DOHH2 (cell line): Measurements from ENCODE around the gene NFKB2.

ENCODE experiments used
- H3F3A ChIP-seq: fragments of 200-600 bp; sonication (generic), shearing (Covaris generic); 2 replicates; pipeline ENCODE4 v1.6.0; 2016; ENCODE audit warnings: antibody characterized with exemption, mild to moderate bottlenecking; ENCODE audit not compliant: control insufficient read depth, insufficient read depth
- H3K27ac ChIP-seq: fragments of 200-600 bp; sonication (generic); 2 replicates; pipeline ENCODE4 v1.5.1; 2014; ENCODE audit warnings: low read depth, mild to moderate bottlenecking, low read length, moderate library complexity
- H3K27me3 ChIP-seq: fragments of 200-600 bp; sonication (generic); 2 replicates; pipeline ENCODE4 v1.6.1; 2014; ENCODE audit warnings: mild to moderate bottlenecking, low read length, mixed read lengths; ENCODE audit not compliant: control insufficient read depth
- H3K36me3 ChIP-seq: fragments of 200-600 bp; sonication (generic); 2 replicates; pipeline ENCODE4 v1.6.1; 2014; ENCODE audit warnings: mild to moderate bottlenecking, low read length, moderate library complexity, mixed read lengths; ENCODE audit not compliant: control insufficient read depth
- H3K4me1 ChIP-seq: fragments of 200-600 bp; sonication (generic); 2 replicates; pipeline ENCODE4 v1.6.1; 2014; ENCODE audit warnings: mild to moderate bottlenecking, low read length, mixed read lengths; ENCODE audit not compliant: control insufficient read depth
- H3K4me2 ChIP-seq: fragments of 200-600 bp; sonication (generic); 2 replicates; pipeline ENCODE4 v1.6.0; 2014; ENCODE audit warnings: mild to moderate bottlenecking, low read length, moderate library complexity
- H3K4me3 ChIP-seq: fragments of 200-600 bp; sonication (generic); 2 replicates; pipeline ENCODE4 v1.5.1; 2014; ENCODE audit warnings: mild to moderate bottlenecking, low read length, mixed read lengths
- H3K79me2 ChIP-seq: fragments of 200-600 bp; sonication (generic); 2 replicates; pipeline ENCODE4 v1.6.1; 2014; ENCODE audit warnings: mild to moderate bottlenecking, low read length, mixed read lengths; ENCODE audit not compliant: control insufficient read depth
- H3K9me2 ChIP-seq: fragments of 200-600 bp; sonication (generic); replicated peaks from 2 replicates; pipeline ENCODE4 v1.6.1; 2014; ENCODE audit warnings: mild to moderate bottlenecking, low read length, mixed read lengths; ENCODE audit not compliant: control insufficient read depth
- H3K9me3 ChIP-seq: fragments of 200-600 bp; sonication (generic); 2 replicates; pipeline ENCODE4 v1.6.1; 2014; ENCODE audit warnings: antibody characterized with exemption, low read length, mixed read lengths; ENCODE audit not compliant: control insufficient read depth, insufficient read depth
- H4K20me1 ChIP-seq: fragments of 200-600 bp; sonication (generic); 2 replicates; pipeline ENCODE4 v1.6.0; 2014; ENCODE audit warnings: low read depth, mild to moderate bottlenecking, antibody characterized with exemption, low read length, moderate library complexity; ENCODE audit not compliant: control insufficient read depth, insufficient read depth
- EZH2phosphoT487 ChIP-seq: fragments of 200-600 bp; sonication (generic); IDR thresholded peaks from 2 replicates; pipeline ENCODE4 v1.6.1; 2017; ENCODE audit warnings: borderline replicate concordance, mild to moderate bottlenecking, antibody characterized with exemption, low read length, moderate library complexity, mixed read lengths
- TF ChIP-seq, protein P1 (sequence below): fragments of 200-600 bp; sonication (generic); IDR thresholded peaks from one replicate; pipeline ENCODE4 v1.5.1; 2014; ENCODE audit warnings: antibody characterized with exemption, mild to moderate bottlenecking, low read depth, low read length; ENCODE audit not compliant: poor library complexity, severe bottlenecking

NFKB2 gene

DNA sequence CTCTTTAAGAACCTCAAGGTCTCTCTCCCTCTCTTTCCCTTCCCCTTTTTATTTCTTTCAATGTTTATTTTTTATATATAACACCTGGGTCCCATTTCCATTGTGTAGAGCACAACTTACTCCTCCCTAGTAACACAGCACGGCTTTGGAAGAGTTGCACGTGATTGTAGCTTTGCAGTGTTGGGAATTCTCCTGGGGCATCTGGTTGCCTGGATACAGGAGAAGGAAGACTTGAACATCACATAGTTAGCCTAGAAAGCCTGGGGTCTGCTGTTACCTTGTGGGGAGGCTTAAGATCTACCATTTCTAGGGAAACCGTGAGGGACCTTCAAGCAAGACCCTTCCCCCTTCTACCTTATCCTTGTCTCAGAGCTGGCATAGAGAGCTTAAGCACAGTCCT lies 41.1 kb upstream of the NFKB2 start:
- H3K79me2 ChIP-seq, result no peaks in the 10 kb centered on the region
- no peaks in the 10 kb centered on the region for H3K9me2 ChIP-seq
- H3K27me3 ChIP-seq, result no peaks in the 10 kb centered on the region
- no peaks in the 10 kb centered on the region for H3F3A ChIP-seq
- H3K4me1 ChIP-seq, result no peaks in the 10 kb centered on the region
- no peak overlapping the region for H3K4me3 ChIP-seq
- H3K4me2 ChIP-seq, result no peak overlapping the region
- H3K9me3 ChIP-seq, result no peaks in the 10 kb centered on the region
- no peaks in the 10 kb centered on the region; the same call in 1 of the 2 replicates for H4K20me1 ChIP-seq
- H3K27ac ChIP-seq, result no peak overlapping the region
- no peak for TF ChIP-seq EZH2phosphoT487
- TF ChIP-seq, protein P1, sequence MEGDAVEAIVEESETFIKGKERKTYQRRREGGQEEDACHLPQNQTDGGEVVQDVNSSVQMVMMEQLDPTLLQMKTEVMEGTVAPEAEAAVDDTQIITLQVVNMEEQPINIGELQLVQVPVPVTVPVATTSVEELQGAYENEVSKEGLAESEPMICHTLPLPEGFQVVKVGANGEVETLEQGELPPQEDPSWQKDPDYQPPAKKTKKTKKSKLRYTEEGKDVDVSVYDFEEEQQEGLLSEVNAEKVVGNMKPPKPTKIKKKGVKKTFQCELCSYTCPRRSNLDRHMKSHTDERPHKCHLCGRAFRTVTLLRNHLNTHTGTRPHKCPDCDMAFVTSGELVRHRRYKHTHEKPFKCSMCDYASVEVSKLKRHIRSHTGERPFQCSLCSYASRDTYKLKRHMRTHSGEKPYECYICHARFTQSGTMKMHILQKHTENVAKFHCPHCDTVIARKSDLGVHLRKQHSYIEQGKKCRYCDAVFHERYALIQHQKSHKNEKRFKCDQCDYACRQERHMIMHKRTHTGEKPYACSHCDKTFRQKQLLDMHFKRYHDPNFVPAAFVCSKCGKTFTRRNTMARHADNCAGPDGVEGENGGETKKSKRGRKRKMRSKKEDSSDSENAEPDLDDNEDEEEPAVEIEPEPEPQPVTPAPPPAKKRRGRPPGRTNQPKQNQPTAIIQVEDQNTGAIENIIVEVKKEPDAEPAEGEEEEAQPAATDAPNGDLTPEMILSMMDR, result no peak
- peaks cover 55% of the 10 kb centered on the region for H3K36me3 ChIP-seq

DNA sequence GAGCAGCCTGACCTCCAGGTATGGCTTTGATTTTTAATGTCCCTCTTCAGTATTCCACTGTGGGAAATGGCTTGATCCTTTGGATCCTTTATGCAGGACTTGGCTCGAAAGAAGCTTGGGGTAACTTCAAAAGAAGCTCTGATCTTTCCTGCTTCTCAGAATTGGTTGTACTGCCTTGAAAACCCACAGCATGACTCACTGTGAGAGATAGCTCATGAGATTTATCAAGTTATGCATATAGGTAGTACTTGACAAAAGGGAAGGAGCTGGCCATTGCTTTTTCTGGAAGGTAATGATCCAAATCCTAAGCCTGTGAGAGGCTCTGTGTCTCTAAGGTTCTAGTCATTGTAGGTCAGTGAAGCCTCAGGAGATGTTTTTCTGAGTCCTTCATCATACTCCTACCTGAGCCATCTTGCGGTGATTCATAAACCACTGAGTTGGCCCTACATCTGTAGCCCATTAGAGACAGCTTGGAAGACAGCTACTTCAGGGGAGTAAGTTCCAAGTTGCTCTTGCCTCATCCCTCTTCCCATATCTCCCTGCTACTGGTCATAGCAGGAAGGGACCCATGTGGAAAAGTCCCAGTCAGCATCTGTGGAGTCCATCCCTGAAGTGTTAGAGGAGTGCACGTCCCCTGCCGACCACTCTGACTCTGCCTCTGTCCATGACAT lies 36.7 kb upstream of the NFKB2 start:
- Histone ChIP-seq H3K9me3 (no peaks in the 10 kb centered on the region), H3K9me2 (no peaks in the 10 kb centered on the region), H3K4me1 (no peaks in the 10 kb centered on the region), H3K27me3 (no peaks in the 10 kb centered on the region), H3K36me3 (peaks cover 62% of the 10 kb centered on the region), H3F3A (no peaks in the 10 kb centered on the region), H4K20me1 (0 out of 2 replicates have a peak, but pooled peaks cover 2% of the 10 kb centered on the region), H3K4me2 (no peak overlapping the region), H3K79me2 (no peaks in the 10 kb centered on the region), H3K27ac (no peak overlapping the region), H3K4me3 (no peak overlapping the region)
- no peak for TF ChIP-seq EZH2phosphoT487

DNA sequence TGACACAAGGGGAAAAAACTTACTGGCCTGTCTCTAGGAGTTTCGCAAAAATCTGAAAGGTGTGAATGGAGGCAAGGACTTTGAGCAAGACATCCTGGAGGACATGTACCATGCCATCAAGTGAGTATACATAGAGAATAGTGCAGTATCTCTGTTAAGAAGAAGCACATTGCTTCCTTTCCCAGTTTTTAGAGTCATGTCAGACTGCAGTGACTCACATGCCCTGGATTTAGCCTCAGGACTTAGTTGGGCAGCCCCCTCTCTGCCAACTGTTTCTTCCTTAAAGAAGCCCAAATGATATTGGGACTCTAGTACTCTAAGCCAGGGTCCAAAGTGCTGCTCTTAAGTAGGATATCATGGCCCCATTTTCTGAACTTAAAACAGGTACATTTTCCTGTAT lies 28.1 kb upstream of the NFKB2 start:
- no peaks in the 10 kb centered on the region for H3F3A ChIP-seq
- H3K79me2 ChIP-seq, result no peaks in the 10 kb centered on the region
- H3K4me1 ChIP-seq, result no peaks in the 10 kb centered on the region
- H3K4me2 ChIP-seq, result no peak overlapping the region
- no peaks in the 10 kb centered on the region for H3K9me2 ChIP-seq
- H3K27ac ChIP-seq, result no peak overlapping the region
- peaks cover 76% of the 10 kb centered on the region for H3K36me3 ChIP-seq
- 0 out of 2 replicates have a peak, but pooled peaks cover under 1% of the 10 kb centered on the region for H4K20me1 ChIP-seq
- no peaks in the 10 kb centered on the region for H3K27me3 ChIP-seq
- H3K4me3 ChIP-seq, result no peak overlapping the region
- no peaks in the 10 kb centered on the region for H3K9me3 ChIP-seq
- no peak for TF ChIP-seq EZH2phosphoT487
- TF ChIP-seq, protein P1, result no peak

DNA sequence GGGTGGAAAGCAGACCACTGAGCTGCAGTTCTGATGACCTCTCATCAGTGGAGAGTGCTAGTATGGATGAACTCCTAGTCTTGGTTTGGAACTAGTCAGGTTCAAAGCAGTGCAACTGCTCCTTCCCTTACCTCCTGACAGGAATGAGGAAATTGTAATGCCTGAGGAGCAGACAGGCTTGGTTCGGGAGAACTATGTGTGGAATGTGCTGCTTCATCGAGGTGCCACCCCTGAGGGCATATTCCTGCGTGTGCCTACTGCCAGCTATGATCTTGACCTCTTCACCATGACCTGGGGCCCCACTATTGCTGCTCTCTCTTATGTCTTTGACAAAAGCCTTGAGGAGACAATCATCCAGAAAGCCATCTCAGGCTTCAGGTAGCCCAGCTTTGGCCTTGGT lies 27.4 kb upstream of the NFKB2 start:
- H3K27me3 ChIP-seq, result no peaks in the 10 kb centered on the region
- H3K36me3 ChIP-seq, result peaks cover 73% of the 10 kb centered on the region
- no peaks in the 10 kb centered on the region for H3K9me3 ChIP-seq
- no peaks in the 10 kb centered on the region for H3K9me2 ChIP-seq
- H4K20me1 ChIP-seq, result no peaks in the 10 kb centered on the region
- H3K4me2 ChIP-seq, result no peak overlapping the region
- no peaks in the 10 kb centered on the region for H3F3A ChIP-seq
- no peak for TF ChIP-seq EZH2phosphoT487
- TF ChIP-seq, protein P1, result no peak
- no peaks in the 10 kb centered on the region for H3K4me1 ChIP-seq
- H3K4me3 ChIP-seq, result no peak overlapping the region
- no peaks in the 10 kb centered on the region for H3K79me2 ChIP-seq
- H3K27ac ChIP-seq, result no peak overlapping the region
